IMR-90 (cell line): ENCODE measurements around the gene ANKRD13B. TPM values are rescaled to one million over a fixed set of nuclear protein-coding genes. Genes with fewer than 3 reads are reported as not detected.
A peak's percentile ranks its signal among the peaks of the same experiment; 100 is the strongest.

Source experiments
- ATAC-seq: fragments of 200-7000 bp; cut with Tn5 transposase; 2 replicates; pipeline ENCODE4 v1.9.1; 2020; ENCODE audit warnings: low read depth, mild to moderate bottlenecking, moderate library complexity
- BruUV-seq: library from RNA; stranded (reverse); fragments of 400-500 nt; replicated peaks from 2 replicates; lab custom pipeline; 2021; lab: Mats Ljungman, UMichigan
- CTCF ChIA-PET: fragments of 300-600 bp; formaldehyde crosslinking; extraction: SDS; loops from one replicate; lab custom pipeline; 2021; ENCODE audit warnings: antibody characterized with exemption; lab: Yijun Ruan, JAX
- POLR2A ChIA-PET: fragments of 300-600 bp; sonication (Branson Sonifier 250); formaldehyde crosslinking; loops from one replicate; lab custom pipeline; 2022; ENCODE audit warnings: antibody characterized with exemption; ENCODE audit not compliant: unreplicated experiment; lab: Charles Lee
- DNase-seq: peaks from one replicate; pipeline ENCODE4 v3.0.0; 2013
- H2AFZ ChIP-seq: replicated peaks from 2 replicates; pipeline ENCODE3; 2013; ENCODE audit warnings: low read length, mild to moderate bottlenecking; ENCODE audit not compliant: poor library complexity
- H2AK5ac ChIP-seq: 2 replicates; pipeline ENCODE4 v1.6.1; 2013; ENCODE audit warnings: low read depth, low read length, inconsistent platforms
- H2AK9ac ChIP-seq: replicated peaks from 2 replicates; pipeline ENCODE3; 2013; ENCODE audit warnings: mild to moderate bottlenecking, low read depth, low read length, moderate library complexity; ENCODE audit not compliant: poor library complexity
- H2BK120ac ChIP-seq: 2 replicates; pipeline ENCODE4 v1.6.1; 2013; ENCODE audit warnings: low read depth, low read length, inconsistent platforms
- H2BK15ac ChIP-seq: 3 replicates; pipeline ENCODE4 v1.6.1; 2013; ENCODE audit warnings: low read depth, low read length, inconsistent platforms
- H2BK20ac ChIP-seq: 2 replicates; pipeline ENCODE4 v1.6.1; 2013; ENCODE audit warnings: low read depth, mild to moderate bottlenecking, inconsistent platforms, low read length, moderate library complexity
- H2BK5ac ChIP-seq: 2 replicates; pipeline ENCODE4 v1.6.1; 2013; ENCODE audit warnings: mild to moderate bottlenecking, low read depth, low read length, inconsistent platforms; ENCODE audit not compliant: poor library complexity, severe bottlenecking
- H3K14ac ChIP-seq: replicated peaks from 2 replicates; pipeline ENCODE4 v1.6.1; 2013; ENCODE audit warnings: low read depth, low read length, inconsistent platforms
- H3K18ac ChIP-seq: 2 replicates; pipeline ENCODE4 v1.6.1; 2013; ENCODE audit warnings: low read depth, low read length, control low read depth
- H3K23ac ChIP-seq: 2 replicates; pipeline ENCODE4 v1.6.1; 2013; ENCODE audit warnings: low read depth, low read length, inconsistent platforms
- H3K27ac ChIP-seq: 2 replicates; pipeline ENCODE4 v1.5.1; 2013; ENCODE audit warnings: mild to moderate bottlenecking, control low read depth, low read length; ENCODE audit not compliant: insufficient read depth
- H3K27me3 ChIP-seq: 2 replicates; pipeline ENCODE4 v1.6.1; 2013; ENCODE audit warnings: low read length; ENCODE audit not compliant: control insufficient read depth, insufficient read depth
- H3K36me3 ChIP-seq: 2 replicates; pipeline ENCODE4 v1.6.1; 2013; ENCODE audit warnings: low read length, mixed read lengths; ENCODE audit not compliant: control insufficient read depth, insufficient read depth
- H3K4ac ChIP-seq: 2 replicates; pipeline ENCODE4 v1.6.1; 2013; ENCODE audit warnings: low read depth, low read length, inconsistent platforms
- H3K4me1 ChIP-seq: 2 replicates; pipeline ENCODE4 v1.6.1; 2013; ENCODE audit warnings: low read length, mixed read lengths; ENCODE audit not compliant: control insufficient read depth, insufficient read depth
- H3K4me2 ChIP-seq: 2 replicates; pipeline ENCODE4 v1.6.1; 2013; ENCODE audit warnings: low read depth, mild to moderate bottlenecking, control low read depth, low read length, moderate library complexity
- H3K4me3 ChIP-seq: 2 replicates; pipeline ENCODE4 v1.5.1; 2013; ENCODE audit warnings: low read depth, mild to moderate bottlenecking, control low read depth, low read length, moderate library complexity; ENCODE audit not compliant: insufficient read depth
- H3K56ac ChIP-seq: 2 replicates; pipeline ENCODE4 v1.6.1; 2013; ENCODE audit warnings: low read length, inconsistent platforms; ENCODE audit not compliant: insufficient read depth; ENCODE audit errors: extremely low read depth
- H3K79me1 ChIP-seq, 2 experiments: 2 replicates each; pipeline ENCODE4 v1.6.1; 2013; ENCODE audit warnings: low read length in 2 of 2, inconsistent platforms in 1 of 2, low read depth in 1 of 2
- H3K9ac ChIP-seq: 2 replicates; pipeline ENCODE4 v1.6.1; 2013; ENCODE audit warnings: low read depth, low read length, control low read depth
- H3K9me1 ChIP-seq: 2 replicates; pipeline ENCODE4 v1.6.1; 2013; ENCODE audit warnings: low read length, inconsistent platforms; ENCODE audit not compliant: insufficient read depth
- H3K9me3 ChIP-seq: 2 replicates; pipeline ENCODE4 v1.6.1; 2013; ENCODE audit warnings: low read length; ENCODE audit not compliant: control insufficient read depth, insufficient read depth
- H4K20me1 ChIP-seq: 2 replicates; pipeline ENCODE4 v1.6.1; 2013; ENCODE audit warnings: low read length, inconsistent platforms; ENCODE audit not compliant: insufficient read depth
- H4K5ac ChIP-seq: 2 replicates; pipeline ENCODE4 v1.6.1; 2013; ENCODE audit warnings: mild to moderate bottlenecking, low read depth, low read length, control low read depth
- H4K8ac ChIP-seq, 2 experiments: 2 replicates each; pipeline ENCODE4 v1.6.1; 2013; ENCODE audit warnings: low read depth in 2 of 2, low read length in 2 of 2, control low read depth in 1 of 2, inconsistent platforms in 1 of 2
- H4K91ac ChIP-seq: 2 replicates; pipeline ENCODE4 v1.6.1; 2013; ENCODE audit warnings: low read depth, low read length, inconsistent platforms; ENCODE audit not compliant: insufficient read depth
- CTCF ChIP-seq: conservative IDR thresholded peaks from 2 replicates; pipeline ENCODE4 v1.5.1; 2012; ENCODE audit warnings: mild to moderate bottlenecking, low read depth, low read length, improper control_type of control experiment
- MXI1 ChIP-seq: IDR thresholded peaks from 2 replicates; pipeline ENCODE4 v1.6.1; 2012; ENCODE audit warnings: low read depth, mild to moderate bottlenecking, low read length, moderate library complexity, borderline replicate concordance
- RAD21 ChIP-seq: IDR thresholded peaks from 2 replicates; pipeline ENCODE4 v1.6.1; 2012; ENCODE audit warnings: low read length, improper control_type of control experiment
- RCOR1 ChIP-seq: IDR thresholded peaks from 2 replicates; pipeline ENCODE4 v1.6.1; 2012; ENCODE audit warnings: mild to moderate bottlenecking, low read length, improper control_type of control experiment; ENCODE audit not compliant: insufficient replicate concordance
- SMC3 ChIP-seq: fragments of 150-350 bp; IDR thresholded peaks from 2 replicates; pipeline ENCODE4 v1.6.1; 2016; ENCODE audit warnings: low read depth, mild to moderate bottlenecking, antibody characterized with exemption, low read length, moderate library complexity
- dilution Hi-C: fragments of 300-500 bp; cut with HindIII; formaldehyde crosslinking; loops from one replicate; pipeline ENCODE4 v1.14.3; 2018; ENCODE audit warnings: low sequenced_read_pairs; ENCODE audit not compliant: unreplicated experiment
- in situ Hi-C: fragments of 300-500 bp; cut with MboI; formaldehyde crosslinking; loops from 3 replicates; pipeline ENCODE4 v1.14.3; 2019; ENCODE audit warnings: low sequenced_read_pairs, inconsistent platforms, mixed read lengths
- intact Hi-C: fragments of 100-400 bp; cut with micrococcal nuclease; formaldehyde crosslinking; loops from 2 replicates; pipeline ENCODE4 v1.10.0; 2022
- polyA plus RNA-seq, 3 experiments: library from polyadenylated mRNA; depleted of rRNA; stranded (reverse); fragments of >200 nt; gene quantifications; 2 replicates each; pipeline ENCODE4 v1.2.3, GENCODE V29; 2012; ENCODE audit warnings: low replicate concordance in 1 of 3
- total RNA-seq: library from RNA; depleted of rRNA; stranded (reverse); fragments of >200 nt; gene quantifications from 2 replicates; pipeline ENCODE4 v1.2.3, GENCODE V29; 2012

ANKRD13B gene
- total and polyA plus RNA-seq, 2 of the 4 experiments (the other 2 are of a cell fraction): 0.90 to 4.0 TPM

- POLR2A ChIA-PET: no interaction called here
- 0 out of 2 replicates have a peak overlapping the region, but pooled peaks have one; percentile 15 for H3K14ac ChIP-seq
- dilution Hi-C loops: no loop called here
- BruUV-seq: no TSS peak
- no peak overlapping the region for H3K23ac ChIP-seq
- no peak overlapping the region for H3K9ac ChIP-seq
- CTCF ChIA-PET: interaction anchor here (0.9 kb wide), 1 partner anchor 21 kb away, joined by 3 read pairs; no protein-coding TSS in a partner anchor
- no peak overlapping the region for H4K5ac ChIP-seq
- peaks cover 15% of the 10 kb centered on the region for H3K4me1 ChIP-seq
- DNase-seq (peak; percentile 36), ATAC-seq (no peak)
- H3K36me3 ChIP-seq: no peaks in the 10 kb centered on the region
- no peak overlapping the region for H4K91ac ChIP-seq
- H2BK15ac ChIP-seq: no peak overlapping the region
- intact Hi-C loops: no loop called here
- H4K8ac ChIP-seq: no peak overlapping the region
- H3K4ac ChIP-seq: no peak overlapping the region
- H3K79me1 ChIP-seq: peaks cover 0 to 22% of the 10 kb centered on the region in 2 experiments; a peak in 1 of 4 replicates
- H2BK5ac ChIP-seq: no peak overlapping the region
- no peak overlapping the region for H3K4me2 ChIP-seq
- H3K27me3 ChIP-seq: no peaks in the 10 kb centered on the region; the same call in 1 of the 2 replicates
- no peak overlapping the region for H2BK20ac ChIP-seq
- H4K20me1 ChIP-seq: peaks cover 9% of the 10 kb centered on the region; the same call in 1 of the 2 replicates
- no peak overlapping the region for H2BK120ac ChIP-seq
- peak overlapping the region; percentile 15; the same call in 1 of the 2 replicates for H2AK5ac ChIP-seq
- H3K9me3 ChIP-seq: no peaks in the 10 kb centered on the region
- no peak overlapping the region for H3K56ac ChIP-seq
- in situ Hi-C loops: no loop called here
- no peak overlapping the region for H3K18ac ChIP-seq
- H3K4me3 ChIP-seq: no peak overlapping the region
- TF ChIP-seq SMC3 (peak; percentile 38; the same call in 1 of the 2 replicates), MXI1 (no peak), RCOR1 (no peak), CTCF (peak; percentile 50), RAD21 (peak; percentile 51)
- peak overlapping the region; percentile 46 for H2AFZ ChIP-seq
- no peak overlapping the region for H3K27ac ChIP-seq
- H3K9me1 ChIP-seq: peaks cover 25% of the 10 kb centered on the region
- peak overlapping the region; percentile 89 for H2AK9ac ChIP-seq
These were observed 26.3 kb downstream of the ANKRD13B start for GRCh38 chr17:29619251-29619650.
